ENCODE measurements around the gene PLCG2. TPM values are rescaled to one million over a fixed set of nuclear protein-coding genes. Genes with fewer than 3 reads are reported as not detected.
"Not testable (repeated sequence)": the region's sequence is repeated elsewhere in the genome, so short reads cannot be mapped to it uniquely, and the experiment has no call there.

Gene PLCG2
- total RNA-seq, 4 donors from 2014 or later: 5.3 to 15.8 (median 9.5) TPM

GRCh38 chr16:81932668-81933067 lies 153.6 kb downstream of the PLCG2 start:
- no peak for TF ChIP-seq POLR2A (IDR thresholded peaks at IDR 0.05)
- TF ChIP-seq CTCF (IDR thresholded peaks at IDR 0.05): no peak
- DNase-seq: no peak
- intact Hi-C loops (cut with DNase I): no loop called here
- no peaks in the 10 kb centered on the region for H3K9me3 ChIP-seq
- WGBS, 2 donors: 87 to 90% methylated on average over 3 to 4 of the region's 4 CpGs
- H3K4me3 ChIP-seq: no peak overlapping the region
- no peaks in the 10 kb centered on the region for H3K27me3 ChIP-seq
- peaks cover 8 to 26% (median 13%) of the 10 kb centered on the region in 3 donors for H3K4me1 ChIP-seq
- H3K27ac ChIP-seq: no peak overlapping the region
- H3K36me3 ChIP-seq: peaks cover 0 to 46% (median 0%) of the 10 kb centered on the region in 3 donors

GRCh38 chr16:81933361-81933760 lies 154.3 kb downstream of the PLCG2 start:
- 92 to 96% methylated on average over 3 of the region's 3 CpGs for WGBS, 2 donors
- intact Hi-C loops (cut with DNase I): no loop called here
- no peak for TF ChIP-seq CTCF (IDR thresholded peaks at IDR 0.05)
- TF ChIP-seq POLR2A (IDR thresholded peaks at IDR 0.05): no peak
- peaks cover 0 to 45% (median 0%) of the 10 kb centered on the region in 3 donors for H3K36me3 ChIP-seq
- H3K27ac ChIP-seq: no peak overlapping the region
- peaks cover 8 to 32% (median 20%) of the 10 kb centered on the region in 3 donors for H3K4me1 ChIP-seq
- no peaks in the 10 kb centered on the region for H3K27me3 ChIP-seq
- H3K9me3 ChIP-seq: no peaks in the 10 kb centered on the region
- DNase-seq: no peak
- H3K4me3 ChIP-seq: no peak overlapping the region

- intact Hi-C loops (cut with DNase I); H3K27ac ChIP-seq; DNase-seq; H3K9me3 ChIP-seq; H3K27me3 ChIP-seq; H3K4me3 ChIP-seq: not testable (repeated sequence)
- Histone ChIP-seq H3K36me3 (peaks cover 0 to 43% (median 0%) of the 10 kb centered on the region in 3 donors), H3K4me1 (peaks cover 0 to 26% (median 14%) of the 10 kb centered on the region in 3 donors)
- WGBS, 2 donors: 74 to 87% methylated on average over 6 of the region's 6 CpGs
Observed at GRCh38 chr16:81934711-81935110, 155.6 kb downstream of the PLCG2 start.

- Histone ChIP-seq H3K4me1 (peaks cover 0 to 31% (median 14%) of the 10 kb centered on the region in 3 donors), H3K36me3 (peaks cover 0 to 41% (median 0%) of the 10 kb centered on the region in 3 donors), H3K4me3 (no peak overlapping the region), H3K9me3 (no peaks in the 10 kb centered on the region), H3K27ac (no peak overlapping the region), H3K27me3 (no peaks in the 10 kb centered on the region)
- TF ChIP-seq CTCF (IDR thresholded peaks at IDR 0.05) (no peak), POLR2A (IDR thresholded peaks at IDR 0.05) (no peak)
- WGBS, 2 donors: 72 to 75% methylated on average over 14 to 15 of the region's 23 CpGs
- intact Hi-C loops (cut with DNase I): no loop called here
- DNase-seq: no peak
Observed at GRCh38 chr16:81936209-81937000, 157.3 kb downstream of the PLCG2 start.

GRCh38 chr16:81937305-81938038 lies 158.4 kb downstream of the PLCG2 start:
- peak overlapping the region in 1 of 4 donors; percentile 42 for H3K27ac ChIP-seq
- TF ChIP-seq POLR2A (IDR thresholded peaks at IDR 0.05) (no peak), CTCF (IDR thresholded peaks at IDR 0.05) (no peak)
- H3K27me3 ChIP-seq: no peaks in the 10 kb centered on the region
- no peaks in the 10 kb centered on the region for H3K9me3 ChIP-seq
- WGBS, 2 donors: 24 to 61% methylated on average over 3 to 9 of the region's 13 CpGs
- no peak overlapping the region for H3K4me3 ChIP-seq
- peaks cover 0 to 34% (median 0%) of the 10 kb centered on the region in 3 donors for H3K36me3 ChIP-seq
- intact Hi-C loops (cut with DNase I): no loop called here
- peaks cover 0 to 32% (median 14%) of the 10 kb centered on the region in 3 donors for H3K4me1 ChIP-seq
- DNase-seq: no peak
